MG63 (cell line): ENCODE measurements around the gene GSK3B. TPM values are rescaled to one million over a fixed set of nuclear protein-coding genes. Genes with fewer than 3 reads are reported as not detected.
"Not testable (repeated sequence)": the region's sequence is repeated elsewhere in the genome, so short reads cannot be mapped to it uniquely, and the experiment has no call there.

Experiments
- DNase-seq: peaks from one replicate; pipeline ENCODE4 v3.0.0-alpha.2; 2020
- H3K27me3 ChIP-seq: fragments of 250-450 bp; sonication (Bioruptor Pico); 2 replicates; pipeline ENCODE4 v1.5.1; 2020; ENCODE audit warnings: mild to moderate bottlenecking, moderate library complexity
- H3K36me3 ChIP-seq: fragments of 250-450 bp; sonication (Bioruptor Pico); 2 replicates; pipeline ENCODE4 v1.5.1; 2020; ENCODE audit warnings: mild to moderate bottlenecking, moderate library complexity
- H3K4me3 ChIP-seq: fragments of 250-450 bp; sonication (Bioruptor Pico); 2 replicates; pipeline ENCODE4 v1.5.1; 2020; ENCODE audit warnings: mild to moderate bottlenecking, moderate library complexity
- H3K9me3 ChIP-seq: fragments of 250-450 bp; sonication (Bioruptor Pico); 2 replicates; pipeline ENCODE4 v1.5.1; 2020; ENCODE audit warnings: mild to moderate bottlenecking, moderate library complexity
- total RNA-seq: library from RNA; depleted of rRNA; stranded (reverse); fragments of >200 nt; shearing (Covaris generic); gene quantifications from 2 replicates; pipeline ENCODE4 v1.2.3, GENCODE V29; 2014; ENCODE audit warnings: low replicate concordance

The GSK3B gene
- total RNA-seq, 1 experiment from 2014 or later = 22.2 TPM

- no peak for DNase-seq
- H3K4me3 ChIP-seq = no peak overlapping the region
- H3K27me3 ChIP-seq = no peaks in the 10 kb centered on the region
- H3K36me3 ChIP-seq = no peaks in the 10 kb centered on the region; the same call in 1 of the 2 replicates
- H3K9me3 ChIP-seq = no peaks in the 10 kb centered on the region
Observed at GRCh38 chr3:119898478-119899191, 195.6 kb downstream of the GSK3B start.

DNA sequence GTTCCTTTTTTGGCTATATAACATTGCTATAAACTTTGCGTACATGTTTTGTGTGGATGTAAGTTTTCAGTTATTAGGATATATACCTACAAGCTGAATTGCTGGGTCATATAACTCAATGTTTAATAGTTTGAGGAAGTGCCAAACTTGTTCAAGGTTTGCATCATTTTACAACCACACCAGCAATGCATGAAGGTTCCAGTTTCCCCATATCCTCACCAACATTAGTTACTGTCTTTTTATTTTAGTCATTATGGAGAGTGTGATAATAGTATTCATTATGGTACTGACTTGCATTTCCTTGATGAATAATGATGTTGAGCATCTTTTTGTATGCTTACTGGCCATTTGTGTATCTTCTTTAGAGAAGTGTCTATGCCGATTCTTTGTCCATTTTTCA, 200.1 kb downstream of the GSK3B start:
- Histone ChIP-seq H3K9me3 (0 out of 2 replicates have a peak, but pooled peaks cover 2% of the 10 kb centered on the region), H3K27me3 (no peaks in the 10 kb centered on the region), H3K4me3 (no peak overlapping the region), H3K36me3 (peaks cover 10% of the 10 kb centered on the region)
- DNase-seq = no peak

- Histone ChIP-seq H3K36me3 (peaks cover 11% of the 10 kb centered on the region), H3K4me3 (no peak overlapping the region), H3K27me3 (no peaks in the 10 kb centered on the region), H3K9me3 (0 out of 2 replicates have a peak, but pooled peaks cover 2% of the 10 kb centered on the region)
- no peak for DNase-seq
Observed at GRCh38 chr3:119893769-119894168, 200.5 kb downstream of the GSK3B start.

- H3K27me3 ChIP-seq = no peaks in the 10 kb centered on the region
- no peak overlapping the region for H3K4me3 ChIP-seq
- peaks cover 9% of the 10 kb centered on the region; the same call in 1 of the 2 replicates for H3K9me3 ChIP-seq
- H3K36me3 ChIP-seq = peaks cover 11% of the 10 kb centered on the region
- no peak for DNase-seq
Observed at GRCh38 chr3:119891944-119892721, 202.1 kb downstream of the GSK3B start.

- DNase-seq, H3K9me3 ChIP-seq, H3K4me3 ChIP-seq, H3K27me3 ChIP-seq: not testable (repeated sequence)
- peaks cover 13% of the 10 kb centered on the region for H3K36me3 ChIP-seq
Observed at GRCh38 chr3:119888681-119889080, 205.6 kb downstream of the GSK3B start.

GRCh38 chr3:119885746-119886530, 208.3 kb downstream of the GSK3B start:
- no peak overlapping the region for H3K4me3 ChIP-seq
- DNase-seq = no peak
- no peaks in the 10 kb centered on the region for H3K27me3 ChIP-seq
- H3K36me3 ChIP-seq = peaks cover 19% of the 10 kb centered on the region
- H3K9me3 ChIP-seq = peaks cover 9% of the 10 kb centered on the region; the same call in 1 of the 2 replicates

GRCh38 chr3:119884161-119884557, 210.1 kb downstream of the GSK3B start:
- H3K36me3 ChIP-seq = peaks cover 15% of the 10 kb centered on the region; the same call in 1 of the 2 replicates
- H3K9me3 ChIP-seq = peaks cover 7% of the 10 kb centered on the region; the same call in 1 of the 2 replicates
- no peak for DNase-seq
- H3K27me3 ChIP-seq = no peaks in the 10 kb centered on the region
- no peak overlapping the region for H3K4me3 ChIP-seq

DNA sequence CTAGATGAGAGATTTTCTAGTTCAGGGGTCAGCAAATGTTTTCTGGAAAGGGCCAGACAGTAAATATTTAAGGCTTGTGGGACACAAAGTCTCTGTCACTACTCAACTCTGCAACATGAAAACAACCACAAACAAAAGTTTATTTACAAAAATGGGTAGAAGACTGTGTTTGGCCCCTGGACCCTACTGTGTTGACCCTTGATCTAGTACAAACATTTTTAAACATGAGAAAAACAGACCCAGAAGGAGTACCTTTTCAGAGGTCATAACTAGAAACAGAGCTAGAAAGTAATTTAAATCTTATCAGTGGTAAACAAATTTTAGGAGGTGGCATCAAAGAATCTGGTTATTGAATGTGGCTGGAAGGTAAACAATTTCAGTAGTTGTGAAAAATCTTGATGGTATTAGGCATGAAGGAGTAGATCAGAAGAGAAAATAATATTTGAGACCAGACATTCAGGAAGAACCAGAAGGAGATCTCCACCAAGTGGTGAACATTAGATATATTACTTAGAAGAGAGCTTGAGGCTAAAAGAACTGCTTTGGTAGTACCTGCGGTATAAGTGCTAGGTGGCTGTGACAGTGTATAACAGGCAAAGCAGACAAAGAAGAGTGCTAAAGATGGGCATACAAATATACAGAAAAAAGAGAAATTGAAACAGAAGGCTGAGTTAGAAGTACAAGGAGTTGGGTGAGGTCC, 210.6 kb downstream of the GSK3B start:
- Histone ChIP-seq H3K27me3 (no peaks in the 10 kb centered on the region), H3K9me3 (peaks cover 7% of the 10 kb centered on the region; the same call in 1 of the 2 replicates), H3K4me3 (no peak overlapping the region), H3K36me3 (peaks cover 15% of the 10 kb centered on the region; the same call in 1 of the 2 replicates)
- no peak for DNase-seq

DNA sequence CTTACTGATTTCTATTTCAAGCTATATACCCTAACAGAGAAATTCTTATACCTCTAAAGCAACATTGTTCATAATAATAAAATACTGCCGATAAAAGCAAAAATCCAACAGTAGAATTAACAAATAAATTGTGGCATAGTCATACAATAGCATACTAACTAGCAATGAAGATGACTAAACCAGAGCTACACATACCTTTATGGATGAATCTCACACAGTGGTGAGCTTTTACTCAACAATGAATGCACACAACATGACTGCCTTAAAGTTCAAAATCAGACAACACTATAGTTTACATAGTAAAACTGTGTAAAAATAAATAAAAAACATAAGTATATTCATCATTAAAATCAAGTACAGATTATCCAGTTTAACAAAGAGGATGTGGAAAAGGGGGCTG, 213.3 kb downstream of the GSK3B start:
- Histone ChIP-seq H3K27me3 (no peaks in the 10 kb centered on the region), H3K4me3 (no peak overlapping the region), H3K36me3 (peaks cover 15% of the 10 kb centered on the region; the same call in 1 of the 2 replicates), H3K9me3 (no peaks in the 10 kb centered on the region)
- DNase-seq = no peak

DNA sequence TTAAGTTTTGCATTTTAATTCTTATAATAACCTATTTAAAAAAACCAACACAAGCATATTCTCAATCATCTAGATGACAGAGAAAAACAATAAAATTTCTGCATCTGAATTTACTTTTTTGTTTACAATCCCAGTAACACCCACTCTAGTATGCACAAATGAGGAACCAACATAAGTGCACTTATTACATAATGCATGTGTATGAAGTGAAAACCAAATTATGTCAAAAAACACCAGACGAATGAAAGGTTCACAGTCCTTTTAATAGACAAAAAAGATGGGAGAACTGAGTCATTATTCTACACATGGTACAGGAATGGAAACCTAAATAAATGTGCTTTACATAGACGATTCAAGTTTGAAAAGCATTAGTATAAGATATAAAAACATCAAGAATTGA, 220.6 kb downstream of the GSK3B start:
- no peaks in the 10 kb centered on the region for H3K9me3 ChIP-seq
- H3K4me3 ChIP-seq = no peak overlapping the region
- H3K36me3 ChIP-seq = no peaks in the 10 kb centered on the region
- no peak for DNase-seq
- no peaks in the 10 kb centered on the region for H3K27me3 ChIP-seq

GRCh38 chr3:119872773-119873172, 221.5 kb downstream of the GSK3B start:
- Histone ChIP-seq H3K27me3 (no peaks in the 10 kb centered on the region), H3K36me3 (no peaks in the 10 kb centered on the region), H3K4me3 (no peak overlapping the region)

DNA sequence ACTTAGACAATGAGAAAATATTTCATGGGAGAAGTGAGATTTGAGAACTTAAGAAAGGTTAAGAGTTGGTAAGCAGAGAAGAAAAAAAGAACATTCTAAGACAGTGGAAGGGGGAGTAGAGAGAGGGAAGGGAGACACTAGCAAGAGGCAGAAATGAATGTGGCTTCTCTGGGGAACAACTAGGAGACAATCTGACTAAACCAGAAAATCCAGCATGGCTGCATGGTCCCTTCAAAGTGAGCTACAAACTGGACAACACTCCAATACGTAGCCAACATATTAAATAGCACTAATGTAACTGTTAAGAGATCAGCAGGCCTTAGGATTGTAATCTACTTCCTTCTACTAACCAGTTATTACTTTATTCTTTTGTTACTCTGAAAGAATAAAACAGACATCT, 222.7 kb downstream of the GSK3B start:
- Histone ChIP-seq H3K9me3 (no peaks in the 10 kb centered on the region), H3K36me3 (no peaks in the 10 kb centered on the region), H3K4me3 (no peak overlapping the region), H3K27me3 (no peaks in the 10 kb centered on the region)
- no peak for DNase-seq

More at GRCh38 chr3:119872773-119873172, 221.5 kb downstream of the GSK3B start:
- no peaks in the 10 kb centered on the region for H3K9me3 ChIP-seq
- no peak for DNase-seq

- no peak overlapping the region for H3K4me3 ChIP-seq
- no peaks in the 10 kb centered on the region for H3K36me3 ChIP-seq
- no peaks in the 10 kb centered on the region for H3K27me3 ChIP-seq
- H3K9me3 ChIP-seq = no peaks in the 10 kb centered on the region
- DNase-seq = no peak
Observed at GRCh38 chr3:119870512-119870911, 223.7 kb downstream of the GSK3B start.

- H3K36me3 ChIP-seq = peaks cover 28% of the 10 kb centered on the region
Observed at GRCh38 chr3:119864476-119864875, 229.8 kb downstream of the GSK3B start.

GRCh38 chr3:119862616-119863015, 231.6 kb downstream of the GSK3B start:
- Histone ChIP-seq H3K36me3 (peaks cover 47% of the 10 kb centered on the region), H3K4me3 (no peak overlapping the region), H3K27me3 (no peaks in the 10 kb centered on the region), H3K9me3 (peaks cover 15% of the 10 kb centered on the region)
- DNase-seq = no peak

More at GRCh38 chr3:119864476-119864875, 229.8 kb downstream of the GSK3B start:
- Histone ChIP-seq H3K27me3 (no peaks in the 10 kb centered on the region), H3K4me3 (no peak overlapping the region), H3K9me3 (no peaks in the 10 kb centered on the region; the same call in 1 of the 2 replicates)
- DNase-seq = no peak

- no peak for DNase-seq
- no peaks in the 10 kb centered on the region for H3K27me3 ChIP-seq
- H3K4me3 ChIP-seq = no peak overlapping the region
- peaks cover 56% of the 10 kb centered on the region for H3K36me3 ChIP-seq
- peaks cover 20% of the 10 kb centered on the region for H3K9me3 ChIP-seq
Observed at GRCh38 chr3:119861681-119862080, 232.6 kb downstream of the GSK3B start.
